Measurements from ENCODE around the gene USP34.

GRCh38 chr2:61461404-61461803, 9.5 kb downstream of the USP34 start:
- TF ChIP-seq EZH2 (IDR thresholded peaks at IDR 0.05; ENCODE audit: borderline replicate concordance, low read length) (no peak), CTCF (conservative IDR thresholded peaks at IDR 0.05 in 1 of 2, IDR thresholded peaks at IDR 0.05 in 1 of 2; ENCODE audit: extremely low read depth in 1 of 2, insufficient read depth in 1 of 2, low read depth in 1 of 2, low read length in 2 of 2) (no peak)

Measured in mammary epithelial cell (primary cell).